ENCODE measurements around the gene SGK1. TPM values are rescaled to one million over a fixed set of nuclear protein-coding genes. Genes with fewer than 3 reads are reported as not detected.

The SGK1 gene
- total RNA-seq, 1 experiment from 2014 or later, result 42.6 TPM

- Mint-ChIP-seq H3K27ac (ENCODE audit: unreplicated experiment) (no peak overlapping the region), H3K36me3 (ENCODE audit: insufficient read depth, unreplicated experiment) (peaks cover 91% of the 10 kb centered on the region), H3K4me1 (ENCODE audit: low read depth, unreplicated experiment) (no peaks in the 10 kb centered on the region), H3K4me3 (ENCODE audit: unreplicated experiment) (no peak overlapping the region), H3K9me3 (ENCODE audit: unreplicated experiment) (no peaks in the 10 kb centered on the region), H3K27me3 (ENCODE audit: insufficient read depth, unreplicated experiment) (no peaks in the 10 kb centered on the region)
- Histone ChIP-seq H3K27me3 (replicated peaks; ENCODE audit: control insufficient read depth, insufficient read depth, low read length) (no peaks in the 10 kb centered on the region), H3K9me3 (no peaks in the 10 kb centered on the region), H3K4me3 (ENCODE audit: low read depth, low read length) (no peak overlapping the region), H3K36me3 (ENCODE audit: control insufficient read depth, insufficient read depth, low read length) (peaks cover 1% of the 10 kb centered on the region), H3K4me1 (peaks cover 3% of the 10 kb centered on the region)
- BruUV-seq (replicated peaks), result no TSS peak
- ChIA-PET CTCF (no interaction called here), POLR2A (interaction anchor here (0.6 kb wide), 1 partner anchor 598 kb away, joined by 3 read pairs; no protein-coding TSS in a partner anchor)
- TF ChIP-seq, protein P1, sequence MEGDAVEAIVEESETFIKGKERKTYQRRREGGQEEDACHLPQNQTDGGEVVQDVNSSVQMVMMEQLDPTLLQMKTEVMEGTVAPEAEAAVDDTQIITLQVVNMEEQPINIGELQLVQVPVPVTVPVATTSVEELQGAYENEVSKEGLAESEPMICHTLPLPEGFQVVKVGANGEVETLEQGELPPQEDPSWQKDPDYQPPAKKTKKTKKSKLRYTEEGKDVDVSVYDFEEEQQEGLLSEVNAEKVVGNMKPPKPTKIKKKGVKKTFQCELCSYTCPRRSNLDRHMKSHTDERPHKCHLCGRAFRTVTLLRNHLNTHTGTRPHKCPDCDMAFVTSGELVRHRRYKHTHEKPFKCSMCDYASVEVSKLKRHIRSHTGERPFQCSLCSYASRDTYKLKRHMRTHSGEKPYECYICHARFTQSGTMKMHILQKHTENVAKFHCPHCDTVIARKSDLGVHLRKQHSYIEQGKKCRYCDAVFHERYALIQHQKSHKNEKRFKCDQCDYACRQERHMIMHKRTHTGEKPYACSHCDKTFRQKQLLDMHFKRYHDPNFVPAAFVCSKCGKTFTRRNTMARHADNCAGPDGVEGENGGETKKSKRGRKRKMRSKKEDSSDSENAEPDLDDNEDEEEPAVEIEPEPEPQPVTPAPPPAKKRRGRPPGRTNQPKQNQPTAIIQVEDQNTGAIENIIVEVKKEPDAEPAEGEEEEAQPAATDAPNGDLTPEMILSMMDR (IDR thresholded peaks at IDR 0.05; ENCODE audit: insufficient read depth in 1 of 2, low read depth in 1 of 2, low read length in 1 of 2, severe bottlenecking in 1 of 2, unreplicated experiment in 1 of 2), result no peak
- intact Hi-C loops (cut with micrococcal nuclease; ENCODE audit: unreplicated experiment), result loop anchor here (10.0 kb wide), 1 partner anchor 383 kb away; no protein-coding TSS in a partner anchor
- no peak for DNase-seq
Measured at GRCh38 chr6:134171517-134171916, 146.4 kb downstream of the SGK1 start.

DNA sequence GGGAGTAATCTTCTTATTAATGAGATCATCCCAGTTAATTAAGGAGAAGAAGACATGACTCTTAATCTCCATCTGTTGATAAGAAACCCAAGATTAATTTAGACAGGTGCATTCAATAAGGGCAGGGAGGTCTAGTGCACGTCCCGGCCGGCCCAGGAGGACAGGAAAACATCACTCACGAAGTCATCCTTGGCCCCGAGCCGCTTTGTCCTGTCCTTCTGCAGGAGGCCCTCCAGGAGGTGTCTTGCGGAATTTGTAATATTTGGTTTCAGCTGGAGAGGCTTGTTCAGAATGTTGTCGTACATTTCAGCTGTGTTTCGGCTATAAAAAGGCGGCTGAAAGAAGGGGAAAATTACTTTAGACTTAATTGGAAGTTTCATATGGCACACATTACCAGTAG lies 147.1 kb downstream of the SGK1 start:
- no TSS peak for BruUV-seq (replicated peaks)
- Histone ChIP-seq H3K36me3 (ENCODE audit: control insufficient read depth, insufficient read depth, low read length) (peaks cover 1% of the 10 kb centered on the region), H3K4me3 (ENCODE audit: low read depth, low read length) (no peak overlapping the region), H3K27me3 (replicated peaks; ENCODE audit: control insufficient read depth, insufficient read depth, low read length) (no peaks in the 10 kb centered on the region), H3K9me3 (no peaks in the 10 kb centered on the region), H3K4me1 (peaks cover 3% of the 10 kb centered on the region; the same call in 1 of the 2 replicates)
- intact Hi-C loops (cut with micrococcal nuclease; ENCODE audit: unreplicated experiment), result loop anchor here (10.0 kb wide), 1 partner anchor 384 kb away; no protein-coding TSS in a partner anchor
- Mint-ChIP-seq H3K27me3 (ENCODE audit: insufficient read depth, unreplicated experiment) (no peaks in the 10 kb centered on the region), H3K4me1 (ENCODE audit: low read depth, unreplicated experiment) (no peaks in the 10 kb centered on the region), H3K36me3 (ENCODE audit: insufficient read depth, unreplicated experiment) (peaks cover 85% of the 10 kb centered on the region), H3K9me3 (ENCODE audit: unreplicated experiment) (no peaks in the 10 kb centered on the region), H3K27ac (ENCODE audit: unreplicated experiment) (no peak overlapping the region), H3K4me3 (ENCODE audit: unreplicated experiment) (no peak overlapping the region)
- ChIA-PET CTCF (no interaction called here), POLR2A (no interaction called here)
- TF ChIP-seq, protein P1 (IDR thresholded peaks at IDR 0.05; ENCODE audit: insufficient read depth in 1 of 2, low read depth in 1 of 2, low read length in 1 of 2, severe bottlenecking in 1 of 2, unreplicated experiment in 1 of 2), result no peak
- no peak for DNase-seq

GRCh38 chr6:134169871-134170486 lies 147.9 kb downstream of the SGK1 start:
- H3K9me3 ChIP-seq, result no peaks in the 10 kb centered on the region
- no peaks in the 10 kb centered on the region for H3K27me3 ChIP-seq (replicated peaks; ENCODE audit: control insufficient read depth, insufficient read depth, low read length)
- H3K36me3 Mint-ChIP-seq (ENCODE audit: insufficient read depth, unreplicated experiment), result peaks cover 76% of the 10 kb centered on the region
- H3K9me3 Mint-ChIP-seq (ENCODE audit: unreplicated experiment), result no peaks in the 10 kb centered on the region
- POLR2A ChIA-PET, result no interaction called here
- TF ChIP-seq, protein P1 (IDR thresholded peaks at IDR 0.05; ENCODE audit: insufficient read depth in 1 of 2, low read depth in 1 of 2, low read length in 1 of 2, severe bottlenecking in 1 of 2, unreplicated experiment in 1 of 2), result no peak
- peaks cover 3% of the 10 kb centered on the region; the same call in 1 of the 2 replicates for H3K4me1 ChIP-seq
- CTCF ChIA-PET, result no interaction called here
- no peak overlapping the region for H3K27ac Mint-ChIP-seq (ENCODE audit: unreplicated experiment)
- H3K4me3 Mint-ChIP-seq (ENCODE audit: unreplicated experiment), result no peak overlapping the region
- H3K4me3 ChIP-seq (ENCODE audit: low read depth, low read length), result no peak overlapping the region
- H3K4me1 Mint-ChIP-seq (ENCODE audit: low read depth, unreplicated experiment), result no peaks in the 10 kb centered on the region
- DNase-seq, result no peak
- intact Hi-C loops (cut with micrococcal nuclease; ENCODE audit: unreplicated experiment), result loop anchor here (10.0 kb wide), 1 partner anchor 385 kb away; no protein-coding TSS in a partner anchor
- H3K36me3 ChIP-seq (ENCODE audit: control insufficient read depth, insufficient read depth, low read length), result peaks cover 1% of the 10 kb centered on the region
- no peaks in the 10 kb centered on the region for H3K27me3 Mint-ChIP-seq (ENCODE audit: insufficient read depth, unreplicated experiment)
- no TSS peak for BruUV-seq (replicated peaks)

Measured in Caco-2 (cell line).